DOHH2 (cell line): ENCODE data around the gene TMEM203.
"Not testable (repeated sequence)": the region's sequence is repeated elsewhere in the genome, so short reads cannot be mapped to it uniquely, and the experiment has no call there.

Experiments
- H3F3A ChIP-seq: fragments of 200-600 bp; sonication (generic), shearing (Covaris generic); 2 replicates; pipeline ENCODE4 v1.6.0; 2016; ENCODE audit warnings: antibody characterized with exemption, mild to moderate bottlenecking; ENCODE audit not compliant: control insufficient read depth, insufficient read depth
- H3K27ac ChIP-seq: fragments of 200-600 bp; sonication (generic); 2 replicates; pipeline ENCODE4 v1.5.1; 2014; ENCODE audit warnings: low read depth, mild to moderate bottlenecking, low read length, moderate library complexity
- H3K27me3 ChIP-seq: fragments of 200-600 bp; sonication (generic); 2 replicates; pipeline ENCODE4 v1.6.1; 2014; ENCODE audit warnings: mild to moderate bottlenecking, low read length, mixed read lengths; ENCODE audit not compliant: control insufficient read depth
- H3K36me3 ChIP-seq: fragments of 200-600 bp; sonication (generic); 2 replicates; pipeline ENCODE4 v1.6.1; 2014; ENCODE audit warnings: mild to moderate bottlenecking, low read length, moderate library complexity, mixed read lengths; ENCODE audit not compliant: control insufficient read depth
- H3K4me1 ChIP-seq: fragments of 200-600 bp; sonication (generic); 2 replicates; pipeline ENCODE4 v1.6.1; 2014; ENCODE audit warnings: mild to moderate bottlenecking, low read length, mixed read lengths; ENCODE audit not compliant: control insufficient read depth
- H3K4me2 ChIP-seq: fragments of 200-600 bp; sonication (generic); 2 replicates; pipeline ENCODE4 v1.6.0; 2014; ENCODE audit warnings: mild to moderate bottlenecking, low read length, moderate library complexity
- H3K4me3 ChIP-seq: fragments of 200-600 bp; sonication (generic); 2 replicates; pipeline ENCODE4 v1.5.1; 2014; ENCODE audit warnings: mild to moderate bottlenecking, low read length, mixed read lengths
- H3K79me2 ChIP-seq: fragments of 200-600 bp; sonication (generic); 2 replicates; pipeline ENCODE4 v1.6.1; 2014; ENCODE audit warnings: mild to moderate bottlenecking, low read length, mixed read lengths; ENCODE audit not compliant: control insufficient read depth
- H3K9me2 ChIP-seq: fragments of 200-600 bp; sonication (generic); replicated peaks from 2 replicates; pipeline ENCODE4 v1.6.1; 2014; ENCODE audit warnings: mild to moderate bottlenecking, low read length, mixed read lengths; ENCODE audit not compliant: control insufficient read depth
- H3K9me3 ChIP-seq: fragments of 200-600 bp; sonication (generic); 2 replicates; pipeline ENCODE4 v1.6.1; 2014; ENCODE audit warnings: antibody characterized with exemption, low read length, mixed read lengths; ENCODE audit not compliant: control insufficient read depth, insufficient read depth
- H4K20me1 ChIP-seq: fragments of 200-600 bp; sonication (generic); 2 replicates; pipeline ENCODE4 v1.6.0; 2014; ENCODE audit warnings: low read depth, mild to moderate bottlenecking, antibody characterized with exemption, low read length, moderate library complexity; ENCODE audit not compliant: control insufficient read depth, insufficient read depth
- EZH2phosphoT487 ChIP-seq: fragments of 200-600 bp; sonication (generic); IDR thresholded peaks from 2 replicates; pipeline ENCODE4 v1.6.1; 2017; ENCODE audit warnings: borderline replicate concordance, mild to moderate bottlenecking, antibody characterized with exemption, low read length, moderate library complexity, mixed read lengths
- TF ChIP-seq, protein P1 (sequence below): fragments of 200-600 bp; sonication (generic); IDR thresholded peaks from one replicate; pipeline ENCODE4 v1.5.1; 2014; ENCODE audit warnings: antibody characterized with exemption, mild to moderate bottlenecking, low read depth, low read length; ENCODE audit not compliant: poor library complexity, severe bottlenecking

Gene TMEM203

DNA sequence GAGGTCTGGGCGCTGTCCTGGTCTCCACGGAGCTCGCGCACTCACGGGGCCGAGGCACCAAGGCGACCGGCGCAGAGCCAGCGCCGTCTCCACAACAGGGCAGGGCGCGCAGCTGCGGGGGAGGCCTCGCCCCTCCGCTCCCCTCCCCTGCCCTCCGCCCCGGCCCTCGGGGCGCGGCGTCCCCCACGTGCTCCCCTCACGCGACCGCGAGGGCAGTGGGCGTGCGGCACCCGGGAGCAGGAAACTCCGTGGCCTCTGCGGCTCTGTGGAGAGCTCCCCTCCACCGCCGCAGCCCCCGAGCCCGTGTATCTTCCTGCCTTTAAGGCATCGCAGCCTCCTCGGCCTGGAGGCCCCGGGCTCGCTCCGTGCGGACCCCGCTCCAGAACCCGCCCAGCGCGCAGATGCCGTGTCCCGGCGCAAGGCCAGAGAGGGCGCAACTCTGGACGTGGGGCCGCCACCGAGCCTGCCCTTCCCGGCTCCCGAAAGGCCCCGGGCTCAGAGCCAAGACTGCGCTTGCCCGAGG lies 34.9 kb upstream of the TMEM203 start:
- H3K27me3 ChIP-seq = no peaks in the 10 kb centered on the region
- H3K9me3 ChIP-seq = no peaks in the 10 kb centered on the region
- peak overlapping the region; percentile 66 for H3K4me2 ChIP-seq
- peaks cover 29% of the 10 kb centered on the region for H3K36me3 ChIP-seq
- peak overlapping the region; percentile 85 for H3K27ac ChIP-seq
- peaks cover 62% of the 10 kb centered on the region for H3K4me1 ChIP-seq
- peaks cover 21% of the 10 kb centered on the region for H4K20me1 ChIP-seq
- H3K79me2 ChIP-seq = peaks cover 52% of the 10 kb centered on the region
- peak overlapping the region; percentile 81 for H3K4me3 ChIP-seq
- peaks cover 9% of the 10 kb centered on the region for H3F3A ChIP-seq
- H3K9me2 ChIP-seq = no peaks in the 10 kb centered on the region
- TF ChIP-seq, protein P1, sequence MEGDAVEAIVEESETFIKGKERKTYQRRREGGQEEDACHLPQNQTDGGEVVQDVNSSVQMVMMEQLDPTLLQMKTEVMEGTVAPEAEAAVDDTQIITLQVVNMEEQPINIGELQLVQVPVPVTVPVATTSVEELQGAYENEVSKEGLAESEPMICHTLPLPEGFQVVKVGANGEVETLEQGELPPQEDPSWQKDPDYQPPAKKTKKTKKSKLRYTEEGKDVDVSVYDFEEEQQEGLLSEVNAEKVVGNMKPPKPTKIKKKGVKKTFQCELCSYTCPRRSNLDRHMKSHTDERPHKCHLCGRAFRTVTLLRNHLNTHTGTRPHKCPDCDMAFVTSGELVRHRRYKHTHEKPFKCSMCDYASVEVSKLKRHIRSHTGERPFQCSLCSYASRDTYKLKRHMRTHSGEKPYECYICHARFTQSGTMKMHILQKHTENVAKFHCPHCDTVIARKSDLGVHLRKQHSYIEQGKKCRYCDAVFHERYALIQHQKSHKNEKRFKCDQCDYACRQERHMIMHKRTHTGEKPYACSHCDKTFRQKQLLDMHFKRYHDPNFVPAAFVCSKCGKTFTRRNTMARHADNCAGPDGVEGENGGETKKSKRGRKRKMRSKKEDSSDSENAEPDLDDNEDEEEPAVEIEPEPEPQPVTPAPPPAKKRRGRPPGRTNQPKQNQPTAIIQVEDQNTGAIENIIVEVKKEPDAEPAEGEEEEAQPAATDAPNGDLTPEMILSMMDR = no peak
- no peak for TF ChIP-seq EZH2phosphoT487

DNA sequence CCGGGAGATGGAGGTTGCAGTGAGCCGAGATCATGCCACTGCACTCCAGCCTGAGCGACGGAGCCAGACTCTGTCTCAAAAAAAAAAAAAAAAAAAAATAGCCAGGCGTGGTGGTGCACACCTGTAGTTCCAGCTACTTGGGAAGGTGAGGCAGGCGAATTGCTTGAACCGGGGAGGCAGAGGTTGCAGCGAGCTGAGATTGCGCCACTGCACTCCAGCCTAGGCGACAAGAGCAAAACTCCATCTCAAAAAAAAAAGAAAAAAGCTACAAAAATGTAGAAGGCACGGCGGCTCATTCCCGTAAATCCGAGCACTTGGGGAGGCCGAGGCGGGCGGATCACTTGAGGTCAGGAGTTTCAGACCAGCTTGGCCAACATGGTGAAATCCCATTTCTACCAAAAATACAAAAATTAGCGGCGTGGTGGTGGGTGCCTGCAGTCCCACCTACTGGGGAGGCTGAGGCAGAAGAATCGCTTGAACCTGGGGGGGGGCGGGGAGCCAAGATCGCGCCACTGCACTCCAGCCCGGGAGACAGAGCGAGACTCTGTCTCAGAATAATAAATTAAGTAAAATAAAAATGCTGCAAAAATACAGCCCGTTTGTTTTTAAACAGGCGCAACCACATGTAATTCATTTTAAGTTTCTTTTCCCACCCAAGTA lies 34.2 kb upstream of the TMEM203 start:
- H3K4me2 ChIP-seq = peak overlapping the region; percentile 66
- peaks cover 29% of the 10 kb centered on the region for H3K36me3 ChIP-seq
- H3K4me1 ChIP-seq = peaks cover 69% of the 10 kb centered on the region
- H3K9me2 ChIP-seq, H3F3A ChIP-seq, H3K9me3 ChIP-seq, H3K27me3 ChIP-seq: not testable (repeated sequence)
- peaks cover 21% of the 10 kb centered on the region for H4K20me1 ChIP-seq
- peak overlapping the region; percentile 81 for H3K4me3 ChIP-seq
- H3K27ac ChIP-seq = peak overlapping the region; percentile 85
- peaks cover 52% of the 10 kb centered on the region for H3K79me2 ChIP-seq

DNA sequence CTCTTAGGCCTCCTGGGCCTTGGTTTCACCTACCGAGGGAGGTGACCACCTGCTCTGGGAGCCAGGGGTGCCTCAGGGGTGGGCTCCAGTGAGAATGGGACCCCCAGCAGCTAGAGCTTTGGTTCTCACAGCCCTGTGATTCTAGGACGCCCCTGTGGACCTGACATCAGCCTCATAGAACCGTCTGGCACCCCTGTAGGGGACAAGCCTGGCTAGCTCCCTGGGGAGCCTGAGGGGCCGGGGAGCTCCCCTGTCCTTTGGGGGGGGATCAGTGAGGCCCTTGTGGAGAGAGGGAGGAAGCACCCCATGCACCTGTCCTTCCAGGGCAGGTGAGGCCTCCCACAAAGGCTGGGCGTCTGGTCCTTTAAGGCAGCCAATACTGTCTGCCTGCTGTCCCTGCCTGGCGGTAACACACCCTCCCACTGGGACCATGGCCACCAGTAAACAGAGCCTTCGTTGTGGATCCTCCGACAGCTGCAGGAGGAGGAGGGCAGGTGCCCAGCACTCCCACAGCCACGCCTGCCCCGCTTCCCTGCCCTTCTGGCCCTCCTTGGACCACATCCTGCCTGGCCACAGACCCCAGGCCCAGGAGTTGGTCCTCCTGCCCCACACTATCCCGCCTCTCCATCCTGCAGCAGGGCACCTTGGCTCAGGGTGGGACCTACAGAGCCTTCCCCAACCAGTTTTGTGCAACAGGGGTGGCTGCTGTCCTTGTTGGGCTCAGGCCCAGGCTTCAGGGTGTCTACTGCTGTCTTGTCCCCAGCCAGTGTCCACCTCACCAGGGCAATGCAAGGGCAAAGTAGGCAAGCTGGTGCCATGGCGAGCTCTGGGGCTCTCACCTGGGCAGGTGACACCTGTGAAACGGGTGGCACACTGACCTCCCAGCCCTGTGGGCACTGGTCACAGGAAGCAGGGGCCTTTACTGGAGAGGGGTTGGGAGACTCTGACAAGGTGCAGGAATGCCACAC lies 32.6 kb upstream of the TMEM203 start:
- Histone ChIP-seq H3K36me3 (peaks cover 19% of the 10 kb centered on the region), H3F3A (peaks cover 9% of the 10 kb centered on the region), H3K9me3 (no peaks in the 10 kb centered on the region), H3K27ac (no peak overlapping the region), H3K4me2 (peak overlapping the region; percentile 66), H3K4me3 (peak overlapping the region; percentile 27; the same call in 1 of the 2 replicates), H3K27me3 (no peaks in the 10 kb centered on the region), H3K79me2 (peaks cover 51% of the 10 kb centered on the region), H4K20me1 (peaks cover 14% of the 10 kb centered on the region), H3K9me2 (no peaks in the 10 kb centered on the region), H3K4me1 (peaks cover 63% of the 10 kb centered on the region)
- TF ChIP-seq, protein P1 = no peak
